Stimulated activated CD4-positive, alpha-beta T cell treated with anti-CD3 and anti-CD28 coated beads, Interleukin-1b, Interleukin-23, amount 100 ng/mL, for 1 hour (primary cell): ENCODE measurements around the gene DNM1L.
"Not testable (repeated sequence)": the region's sequence is repeated elsewhere in the genome, so short reads cannot be mapped to it uniquely, and the experiment has no call there.

Experiments
- DNase-seq, 2 donors: peaks; one replicate each; pipeline ENCODE4 v3.0.0-alpha.2; 2020; ENCODE audit warnings: low read depth in 2 of 2

Gene DNM1L

GRCh38 chr12:32697445-32697844, 18.3 kb downstream of the DNM1L start:
- DNase-seq: no peak

GRCh38 chr12:32698285-32698684, 19.2 kb downstream of the DNM1L start:
- DNase-seq: no peak

GRCh38 chr12:32699437-32699836, 20.3 kb downstream of the DNM1L start:
- DNase-seq: not testable (repeated sequence)

- no peak for DNase-seq
Measured at GRCh38 chr12:32702473-32702872, 23.4 kb downstream of the DNM1L start.

- no peak for DNase-seq
Measured at GRCh38 chr12:32702946-32703345, 23.8 kb downstream of the DNM1L start.

GRCh38 chr12:32705783-32706182, 26.7 kb downstream of the DNM1L start:
- no peak for DNase-seq

- no peak for DNase-seq
Measured at GRCh38 chr12:32706335-32707024, 27.4 kb downstream of the DNM1L start.

- no peak for DNase-seq
Measured at GRCh38 chr12:32708926-32709325, 29.8 kb downstream of the DNM1L start.

- no peak for DNase-seq
Measured at GRCh38 chr12:32714772-32715171, 35.7 kb downstream of the DNM1L start.

- DNase-seq: no peak
Measured at GRCh38 chr12:32718926-32719325, 39.8 kb downstream of the DNM1L start.

- DNase-seq: not testable (repeated sequence)
Measured at GRCh38 chr12:32725308-32725707, 46.2 kb downstream of the DNM1L start.

GRCh38 chr12:32726286-32726685, 47.2 kb downstream of the DNM1L start:
- no peak for DNase-seq

GRCh38 chr12:32727237-32727636, 48.1 kb downstream of the DNM1L start:
- DNase-seq: no peak

- no peak for DNase-seq
Measured at GRCh38 chr12:32734952-32735351, 55.9 kb downstream of the DNM1L start.

- DNase-seq: no peak
Measured at GRCh38 chr12:32736445-32736844, 57.3 kb downstream of the DNM1L start.

- no peak for DNase-seq
Measured at GRCh38 chr12:32737715-32738114, 58.6 kb downstream of the DNM1L start.

- no peak for DNase-seq
Measured at GRCh38 chr12:32739279-32739678, 60.2 kb downstream of the DNM1L start.

GRCh38 chr12:32742133-32742532, 63.0 kb downstream of the DNM1L start:
- DNase-seq: no peak

- no peak for DNase-seq
Measured at GRCh38 chr12:32743264-32743663, 64.2 kb downstream of the DNM1L start.

GRCh38 chr12:32753605-32754004, 74.5 kb downstream of the DNM1L start:
- no peak for DNase-seq

GRCh38 chr12:32754111-32754510, 75.0 kb downstream of the DNM1L start:
- DNase-seq: no peak

- peak; percentile 15 to 50 for DNase-seq
Measured at GRCh38 chr12:32755051-32755653, 76.1 kb downstream of the DNM1L start.

GRCh38 chr12:32755654-32756475, 76.8 kb downstream of the DNM1L start, which contains the start of gene YARS2:
Gene YARS2, minus strand, starts transcription at chr12:32755897. Its CDS starts 23 bp downstream, at chr12:32755874.
- peak; percentile 65 to 70 for DNase-seq
